HG03558 (cell line): Measurements from ENCODE around the gene ZNF800.
"Not testable (repeated sequence)": the region's sequence is repeated elsewhere in the genome, so short reads cannot be mapped to it uniquely, and the experiment has no call there.

Experiments used
- ATAC-seq: cut with Tn5 transposase; IDR thresholded peaks from one replicate; pipeline ENCODE4 v1.9.1; 2021; ENCODE audit warnings: moderate number of reproducible peaks; ENCODE audit not compliant: unreplicated experiment; ENCODE audit errors: extremely low read depth

ZNF800 gene, protein sequence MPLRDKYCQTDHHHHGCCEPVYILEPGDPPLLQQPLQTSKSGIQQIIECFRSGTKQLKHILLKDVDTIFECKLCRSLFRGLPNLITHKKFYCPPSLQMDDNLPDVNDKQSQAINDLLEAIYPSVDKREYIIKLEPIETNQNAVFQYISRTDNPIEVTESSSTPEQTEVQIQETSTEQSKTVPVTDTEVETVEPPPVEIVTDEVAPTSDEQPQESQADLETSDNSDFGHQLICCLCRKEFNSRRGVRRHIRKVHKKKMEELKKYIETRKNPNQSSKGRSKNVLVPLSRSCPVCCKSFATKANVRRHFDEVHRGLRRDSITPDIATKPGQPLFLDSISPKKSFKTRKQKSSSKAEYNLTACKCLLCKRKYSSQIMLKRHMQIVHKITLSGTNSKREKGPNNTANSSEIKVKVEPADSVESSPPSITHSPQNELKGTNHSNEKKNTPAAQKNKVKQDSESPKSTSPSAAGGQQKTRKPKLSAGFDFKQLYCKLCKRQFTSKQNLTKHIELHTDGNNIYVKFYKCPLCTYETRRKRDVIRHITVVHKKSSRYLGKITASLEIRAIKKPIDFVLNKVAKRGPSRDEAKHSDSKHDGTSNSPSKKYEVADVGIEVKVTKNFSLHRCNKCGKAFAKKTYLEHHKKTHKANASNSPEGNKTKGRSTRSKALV

GRCh38 chr7:127392566-127393367 is at the start of gene ZNF800:
ZNF800 (minus strand) TSS chr7:127392708; CDS start chr7:127391557, 1,151 bp downstream.
- peak; percentile 53 for ATAC-seq

DNA sequence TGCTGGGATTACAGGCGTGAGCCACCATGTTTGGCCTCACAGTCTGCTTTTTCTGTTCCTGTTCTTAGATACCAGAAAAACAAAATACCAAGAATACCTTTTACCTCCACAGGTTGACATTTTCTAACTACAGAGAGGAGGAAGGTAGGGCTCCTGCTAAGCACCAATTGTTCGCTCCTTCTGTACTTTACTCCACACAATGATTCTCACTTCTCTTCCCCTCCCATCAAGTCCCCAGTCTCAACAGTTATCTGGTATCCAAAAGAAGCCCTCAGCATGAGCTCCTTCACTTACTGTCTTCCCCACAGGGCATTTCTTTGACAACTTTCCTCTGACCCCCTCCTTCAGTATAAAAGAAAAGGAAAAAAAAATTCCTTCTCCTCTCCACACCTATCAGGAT is 47.7 kb upstream of the ZNF800 start:
- no peak for ATAC-seq

DNA sequence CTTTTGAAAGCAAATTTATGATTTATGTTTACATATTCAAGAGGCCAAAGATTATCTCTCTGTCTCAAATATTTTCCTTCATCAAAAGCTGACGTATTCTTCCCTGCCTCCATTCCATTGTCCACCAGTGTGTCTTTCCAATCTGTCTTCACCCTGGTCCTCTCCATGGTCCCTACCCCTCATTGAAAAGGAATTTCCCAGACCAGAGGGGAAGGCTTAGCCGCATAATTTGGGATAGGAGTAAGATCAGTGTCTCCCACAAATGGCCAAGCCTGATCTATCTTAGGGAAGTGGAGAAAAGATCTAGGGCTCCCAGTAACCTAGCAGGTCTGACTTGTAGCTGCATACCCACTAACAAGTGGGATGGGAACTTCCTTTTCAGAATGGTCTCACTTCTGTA is 46.3 kb upstream of the ZNF800 start:
- ATAC-seq, result no peak

GRCh38 chr7:127437837-127438236 is 45.3 kb upstream of the ZNF800 start:
- ATAC-seq, result no peak

- no peak for ATAC-seq
Measured at GRCh38 chr7:127437241-127437640, 44.7 kb upstream of the ZNF800 start.

DNA sequence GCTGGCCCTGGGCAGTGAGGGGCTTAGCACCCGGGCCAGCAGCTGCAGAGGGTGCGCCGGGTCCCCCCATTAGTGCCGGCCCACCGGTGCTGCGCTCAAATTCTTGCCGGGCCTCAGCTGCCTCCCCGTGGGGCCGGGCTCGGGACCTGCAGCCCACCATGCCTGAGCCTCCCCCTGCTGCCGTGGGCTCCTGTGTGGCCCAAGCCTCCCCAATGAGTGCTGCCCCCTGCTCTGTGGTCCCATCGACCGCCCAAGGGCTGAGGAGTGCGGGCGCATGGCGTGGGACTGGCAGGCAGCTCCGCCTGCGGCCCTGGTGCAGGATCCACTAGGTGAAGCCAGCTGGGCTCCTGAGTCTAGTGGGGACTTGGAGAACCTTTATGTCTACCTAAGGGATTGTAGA is 36.8 kb upstream of the ZNF800 start:
- not testable (repeated sequence) for ATAC-seq

DNA sequence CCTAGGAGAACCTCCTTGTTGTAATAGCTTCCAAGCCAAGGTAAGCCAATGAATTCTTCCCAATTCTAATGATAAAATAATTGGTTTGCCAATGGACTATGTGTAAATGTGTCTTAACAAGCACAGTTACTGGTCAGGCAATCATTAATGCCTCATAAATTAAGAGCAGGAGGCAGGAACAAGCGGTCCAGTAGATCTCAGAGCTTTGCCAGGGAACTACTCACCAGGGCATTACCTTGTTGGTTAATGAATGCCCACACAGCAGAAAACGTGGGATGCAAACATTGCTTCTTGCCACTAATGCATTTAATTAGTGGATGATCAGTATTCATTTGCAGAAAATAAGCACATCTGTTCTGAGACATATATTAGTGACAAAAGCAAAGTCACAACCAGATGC is 26.7 kb upstream of the ZNF800 start:
- ATAC-seq, result no peak

- no peak for ATAC-seq
Measured at GRCh38 chr7:127418459-127418858, 26.0 kb upstream of the ZNF800 start.

DNA sequence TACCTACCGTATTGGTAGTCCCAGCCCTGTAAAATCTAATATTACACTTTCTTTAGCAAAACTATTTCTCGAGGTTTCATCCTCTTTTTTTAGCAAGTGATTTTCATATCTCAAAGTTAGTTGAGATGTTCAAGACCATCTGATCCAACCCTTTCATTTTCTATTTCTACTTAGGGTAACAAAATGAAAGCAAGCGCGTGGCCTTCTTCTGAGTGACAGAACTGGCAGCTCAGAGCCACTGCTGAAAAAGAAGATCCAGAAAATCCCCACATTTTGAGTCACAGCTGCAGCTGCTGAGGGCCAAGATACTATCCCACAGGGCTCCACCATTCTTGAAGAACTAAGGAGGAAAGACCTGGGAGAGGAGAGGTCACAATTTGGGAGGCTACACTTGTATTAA is 24.8 kb upstream of the ZNF800 start:
- ATAC-seq, result peak; percentile 62

GRCh38 chr7:127415060-127415742 is 22.7 kb upstream of the ZNF800 start:
- no peak for ATAC-seq

- peak; percentile 56 for ATAC-seq
Measured at GRCh38 chr7:127413962-127414361, 21.5 kb upstream of the ZNF800 start.

DNA sequence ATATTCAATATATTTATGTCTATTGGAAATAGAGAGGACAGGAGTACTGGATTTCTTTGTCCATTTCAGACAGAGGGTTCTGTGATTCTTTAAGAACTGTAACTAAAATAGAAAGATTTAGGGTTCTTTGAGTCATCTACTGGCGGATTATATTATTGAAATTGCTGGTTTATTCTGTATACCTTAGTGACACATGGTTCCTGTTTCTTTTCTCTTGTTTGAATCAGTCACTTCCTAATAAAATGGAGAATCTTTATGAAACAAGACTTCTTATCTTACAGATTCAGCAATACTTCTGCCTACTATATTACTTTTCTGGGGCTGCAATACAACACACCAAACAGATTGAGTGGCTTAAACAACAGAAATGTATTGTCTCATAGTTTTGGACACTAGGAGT is 20.8 kb upstream of the ZNF800 start:
- ATAC-seq, result no peak

GRCh38 chr7:127411176-127411575 is 18.7 kb upstream of the ZNF800 start:
- ATAC-seq, result no peak

DNA sequence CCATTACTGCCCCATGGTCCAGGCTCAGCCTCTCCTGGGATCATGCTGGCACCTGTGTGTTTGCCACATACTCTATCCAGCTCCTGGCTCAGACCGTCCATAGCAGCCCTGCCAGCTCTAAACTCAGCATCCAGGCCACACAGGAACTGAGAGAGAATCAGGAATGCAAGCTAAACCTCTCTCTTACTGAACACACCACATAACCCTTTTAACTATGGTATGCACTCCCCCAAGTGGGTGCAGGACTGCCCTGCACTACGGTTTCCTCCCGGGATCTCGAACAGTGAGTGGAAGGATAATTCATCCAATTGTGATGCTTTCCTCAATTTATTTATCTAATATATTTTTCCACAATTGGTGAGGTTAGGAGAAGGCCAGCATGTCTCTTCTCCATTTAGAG is 17.1 kb upstream of the ZNF800 start:
- no peak for ATAC-seq

GRCh38 chr7:127404286-127405072 is 12.0 kb upstream of the ZNF800 start:
- ATAC-seq, result no peak

DNA sequence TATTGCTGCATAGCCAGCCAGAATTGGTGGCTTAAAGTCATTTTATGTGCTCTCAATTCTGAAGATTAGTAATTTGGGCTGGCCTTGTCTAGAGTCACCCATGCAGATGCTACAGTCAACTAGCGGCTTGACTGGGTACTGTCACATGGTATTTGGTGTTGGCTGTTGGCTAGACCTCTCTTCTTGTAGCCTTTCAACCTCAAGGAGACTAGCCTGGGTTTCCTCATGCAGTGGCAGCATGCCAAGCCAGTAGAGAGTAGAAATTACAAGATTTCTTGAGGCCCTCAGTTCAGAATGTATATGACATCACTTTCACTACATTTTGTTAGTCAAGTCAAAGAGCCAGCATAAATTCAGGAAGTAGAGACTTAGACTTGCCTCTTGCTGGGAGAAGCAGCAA is 3.7 kb upstream of the ZNF800 start:
- ATAC-seq, result no peak

GRCh38 chr7:127395104-127395503 is 2.6 kb upstream of the ZNF800 start:
- not testable (repeated sequence) for ATAC-seq

DNA sequence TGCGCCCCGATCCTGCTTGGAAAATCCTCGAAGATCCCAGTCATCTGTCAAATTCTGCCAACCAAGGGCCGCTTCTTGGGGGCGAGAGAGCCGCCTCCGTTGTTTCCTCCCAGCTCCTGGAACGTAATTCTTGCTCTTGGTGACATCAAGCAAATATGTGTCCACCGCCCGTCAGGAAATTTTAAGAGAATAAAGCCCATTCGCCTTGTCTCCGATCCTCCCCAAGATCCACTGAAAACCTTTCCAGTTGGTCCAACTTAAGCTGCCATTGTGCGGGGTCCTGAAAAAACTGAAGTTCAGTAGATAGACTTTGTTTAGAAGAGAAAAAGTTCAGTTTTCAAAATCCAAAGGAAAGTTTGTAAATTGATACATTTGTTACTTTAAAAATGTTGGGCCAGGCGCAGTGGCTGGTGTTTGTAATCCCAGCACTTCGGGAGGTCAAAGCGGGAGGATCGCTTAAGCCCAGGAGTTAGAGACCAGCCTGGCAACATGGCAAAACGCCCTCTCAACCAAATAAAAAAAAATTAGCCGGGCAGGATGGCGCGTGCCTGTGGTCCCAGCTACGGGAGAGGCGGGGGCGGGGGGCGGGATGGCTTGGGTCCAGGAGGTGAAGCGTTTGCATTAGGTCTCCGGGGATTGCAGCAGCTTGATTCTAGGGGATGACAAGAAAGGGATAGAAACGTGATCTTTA is 1.0 kb upstream of the ZNF800 start:
- ATAC-seq, result no peak

DNA sequence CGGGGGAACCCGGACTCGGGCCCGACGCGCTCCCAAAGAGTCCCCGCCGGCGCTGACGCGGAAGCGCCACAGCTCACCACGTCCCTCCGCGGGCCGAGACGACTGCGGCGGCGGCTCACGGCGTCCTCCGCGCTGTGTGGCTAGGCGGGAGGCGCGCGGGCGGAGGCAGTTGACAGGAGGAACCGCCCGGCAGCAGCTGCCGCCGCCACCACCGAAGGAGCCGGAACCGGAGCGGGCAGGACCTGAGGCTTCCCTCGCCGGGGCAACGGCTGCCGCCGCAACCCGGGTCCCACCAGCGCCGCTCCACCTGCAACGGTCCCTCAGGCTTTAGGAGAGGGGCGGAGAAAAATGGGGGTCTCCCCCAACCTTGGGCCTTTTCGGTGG is 334 bp downstream of the ZNF800 start:
- peak; percentile 13 for ATAC-seq
